GM06990 (cell line): Measurements from ENCODE around the gene HEATR9.

ENCODE experiments used
- DNase-seq: peaks from one replicate; pipeline ENCODE4 v3.0.0-alpha.2; 2011; ENCODE audit not compliant: insufficient read length; ENCODE audit errors: extremely low read depth
- H3K27me3 ChIP-seq: replicated peaks from 2 replicates; pipeline ENCODE4 v1.6.0; 2011; ENCODE audit warnings: low read length; ENCODE audit not compliant: control insufficient read depth, insufficient read depth
- H3K36me3 ChIP-seq: 2 replicates; pipeline ENCODE4 v1.5.1; 2011; ENCODE audit warnings: low read length; ENCODE audit not compliant: control insufficient read depth, insufficient read depth
- H3K4me3 ChIP-seq: replicated peaks from 2 replicates; pipeline ENCODE4 v1.5.1; 2011; ENCODE audit warnings: low read depth, mild to moderate bottlenecking, control low read depth, low read length
- CTCF ChIP-seq: IDR thresholded peaks from 2 replicates; pipeline ENCODE4 v1.5.1; 2011; ENCODE audit warnings: low read length, control low read depth, mild to moderate bottlenecking, inconsistent platforms; ENCODE audit not compliant: insufficient read depth, poor library complexity, severe bottlenecking

HEATR9 gene

GRCh38 chr17:35875072-35875799, 6.5 kb upstream of the HEATR9 start:
- Histone ChIP-seq H3K27me3 (no peaks in the 10 kb centered on the region), H3K36me3 (no peaks in the 10 kb centered on the region), H3K4me3 (no peak overlapping the region)
- no peak for DNase-seq
- TF ChIP-seq CTCF, result no peak

- Histone ChIP-seq H3K27me3 (no peaks in the 10 kb centered on the region), H3K36me3 (no peaks in the 10 kb centered on the region), H3K4me3 (no peak overlapping the region)
- no peak for TF ChIP-seq CTCF
- no peak for DNase-seq
Observed at GRCh38 chr17:35872196-35872980, 3.7 kb upstream of the HEATR9 start.

GRCh38 chr17:35870906-35871819, 2.5 kb upstream of the HEATR9 start:
- Histone ChIP-seq H3K4me3 (no peak overlapping the region), H3K27me3 (no peaks in the 10 kb centered on the region), H3K36me3 (no peaks in the 10 kb centered on the region)
- no peak for TF ChIP-seq CTCF
- no peak for DNase-seq

GRCh38 chr17:35867574-35867973, 1.1 kb downstream of the HEATR9 start:
- Histone ChIP-seq H3K36me3 (no peaks in the 10 kb centered on the region; the same call in none of the 2 replicates), H3K27me3 (no peaks in the 10 kb centered on the region), H3K4me3 (no peak overlapping the region)
- TF ChIP-seq CTCF, result no peak
- DNase-seq, result no peak

GRCh38 chr17:35866341-35866950, 2.2 kb downstream of the HEATR9 start:
- no peaks in the 10 kb centered on the region for H3K27me3 ChIP-seq
- no peak for TF ChIP-seq CTCF
- no peak for DNase-seq
- H3K36me3 ChIP-seq, result no peaks in the 10 kb centered on the region; the same call in none of the 2 replicates
- no peak overlapping the region for H3K4me3 ChIP-seq
